ENCODE measurements around the gene DUSP19. TPM values are rescaled to one million over a fixed set of nuclear protein-coding genes. Genes with fewer than 3 reads are reported as not detected.

DUSP19 gene
- total and polyA plus RNA-seq, 2 of the 13 experiments (the other 11 are each of a cell fraction or from before 2014, with no cell fraction given), result 1.3 to 1.9 TPM

- TF ChIP-seq ZHX1 (CRISPR knock-in tag; IDR thresholded peaks at IDR 0.05; ENCODE audit: low read depth) (no peak), GTF3A (CRISPR knock-in tag; conservative IDR thresholded peaks at IDR 0.05) (no peak), MBD4 (IDR thresholded peaks at IDR 0.05; ENCODE audit: borderline replicate concordance, low read length) (no peak), ELF1 (CRISPR knock-in tag; IDR thresholded peaks at IDR 0.05) (no peak), ZNF691 (CRISPR knock-in tag; IDR thresholded peaks at IDR 0.05; ENCODE audit: borderline replicate concordance, low read depth) (0 out of 2 replicates have a peak, but pooled peaks have one; percentile 30), KDM4B (CRISPR knock-in tag; IDR thresholded peaks at IDR 0.05) (no peak), ZNF556 (CRISPR knock-in tag; IDR thresholded peaks at IDR 0.05; ENCODE audit: borderline replicate concordance) (0 out of 2 replicates have a peak, but pooled peaks have one; percentile 35), SALL1 (CRISPR knock-in tag; IDR thresholded peaks at IDR 0.05) (peak; percentile 40; the same call in 1 of the 2 replicates), GABPB1 (CRISPR knock-in tag; IDR thresholded peaks at IDR 0.05) (no peak), ZNF317 (CRISPR knock-in tag; IDR thresholded peaks at IDR 0.05) (no peak), SOX13 (IDR thresholded peaks at IDR 0.05) (no peak), SOX13 (CRISPR knock-in tag; conservative IDR thresholded peaks at IDR 0.05 in 1 of 2, IDR thresholded peaks at IDR 0.05 in 1 of 2) (peak in 1 of 2 experiments; percentile 61; a peak in 2 of 4 replicates), CBFB (CRISPR knock-in tag; IDR thresholded peaks at IDR 0.05) (no peak), AHDC1 (CRISPR knock-in tag; IDR thresholded peaks at IDR 0.05; ENCODE audit: borderline replicate concordance) (peak; percentile 74), MTF2 (CRISPR knock-in tag; IDR thresholded peaks at IDR 0.05; ENCODE audit: borderline replicate concordance) (no peak)
Measured at GRCh38 chr2:183060571-183061231, 17.8 kb upstream of the DUSP19 start (continued).
